SK-N-SH (cell line): ENCODE data around the gene POFUT2. TPM values are rescaled to one million over a fixed set of nuclear protein-coding genes. Genes with fewer than 3 reads are reported as not detected.

Experiments used
- CTCF ChIA-PET: fragments of 300-600, 350-600 bp; formaldehyde crosslinking; extraction: SDS; loops from one replicate; lab custom pipeline; 2021; lab: Yijun Ruan, JAX
- POLR2A ChIA-PET: fragments of 350-600 bp; sonication (Branson Sonifier 250); formaldehyde crosslinking; extraction: SDS; loops from one replicate; lab custom pipeline; 2020; ENCODE audit warnings: antibody characterized with exemption, inconsistent platforms; lab: Yijun Ruan, JAX
- DNase-seq: peaks from one replicate; pipeline ENCODE4 v3.0.0; 2012
- H2AFZ ChIP-seq: fragments of 200-600 bp; sonication (generic); 2 replicates; pipeline ENCODE4 v1.8.1; 2016; ENCODE audit warnings: antibody characterized with exemption, mild to moderate bottlenecking, low read depth
- H3F3A ChIP-seq: fragments of 200-600 bp; sonication (generic); replicated peaks from 2 replicates; pipeline ENCODE3; 2016; ENCODE audit warnings: antibody characterized with exemption, mild to moderate bottlenecking; ENCODE audit not compliant: insufficient read depth
- H3K27ac ChIP-seq, 2 experiments: fragments of 200-500 bp in 1 of 2; fragments of 200-600 bp in 1 of 2; sonication (Bioruptor generic) in 1 of 2; sonication (generic), shearing (Covaris generic) in 1 of 2; 2 replicates each; pipeline versions ENCODE4 v1.5.1 to v1.6.1; 2014 to 2016; ENCODE audit warnings: low read depth in 2 of 2, inconsistent platforms in 1 of 2, low read length in 1 of 2, mild to moderate bottlenecking in 1 of 2, mixed read lengths in 1 of 2
- H3K27me3 ChIP-seq: fragments of 200-600 bp; sonication (generic), shearing (Covaris generic); 2 replicates; pipeline ENCODE4 v1.6.1; 2016; ENCODE audit warnings: mixed run types; ENCODE audit not compliant: insufficient read depth
- H3K36me3 ChIP-seq, 2 experiments: fragments of 200-500 bp in 1 of 2; fragments of 200-600 bp in 1 of 2; sonication (Bioruptor generic) in 1 of 2; sonication (generic) in 1 of 2; replicated peaks in 1 of 2; 2 replicates each; pipeline versions ENCODE3 to v1.5.1; 2014 to 2016; ENCODE audit warnings: low read length in 1 of 2, mild to moderate bottlenecking in 1 of 2; ENCODE audit not compliant: insufficient read depth in 2 of 2, control insufficient read depth in 1 of 2
- H3K4me1 ChIP-seq, 2 experiments: fragments of 200-500 bp in 1 of 2; fragments of 200-600 bp in 1 of 2; sonication (Bioruptor generic) in 1 of 2; sonication (generic), shearing (Covaris generic) in 1 of 2; 2 replicates each; pipeline versions ENCODE4 v1.5.1 to v1.6.1; 2014 to 2016; ENCODE audit warnings: low read depth in 1 of 2, low read length in 1 of 2, mixed run types in 1 of 2; ENCODE audit not compliant: insufficient read depth in 2 of 2, control insufficient read depth in 1 of 2
- H3K4me2 ChIP-seq: fragments of 200-600 bp; sonication (generic), shearing (Covaris generic); 2 replicates; pipeline ENCODE4 v1.6.1; 2017; ENCODE audit warnings: mixed run types
- H3K4me3 ChIP-seq, 2 experiments: fragments of 200-500 bp in 1 of 2; fragments of 200-600 bp in 1 of 2; sonication (Bioruptor generic) in 1 of 2; sonication (generic), shearing (Covaris generic) in 1 of 2; 2 replicates each; pipeline versions ENCODE4 v1.5.1 to v1.8.1; 2014 to 2016; ENCODE audit warnings: low read depth in 2 of 2, inconsistent platforms in 1 of 2, low read length in 1 of 2, mild to moderate bottlenecking in 1 of 2, mixed read lengths in 1 of 2, moderate library complexity in 1 of 2
- H3K79me2 ChIP-seq: fragments of 200-600 bp; sonication (generic); 2 replicates; pipeline ENCODE4 v1.8.1; 2017; ENCODE audit warnings: mild to moderate bottlenecking; ENCODE audit not compliant: insufficient read depth
- H3K9ac ChIP-seq: fragments of 200-600 bp; sonication (generic); 2 replicates; pipeline ENCODE4 v1.6.1; 2017; ENCODE audit warnings: mixed run types
- H3K9me2 ChIP-seq: fragments of 200-600 bp; sonication (generic); 2 replicates; pipeline ENCODE4 v1.6.1; 2017; ENCODE audit warnings: mixed run types
- H3K9me3 ChIP-seq: fragments of 200-600 bp; sonication (generic); 2 replicates; pipeline ENCODE4 v1.6.1; 2017; ENCODE audit warnings: mixed run types, mild to moderate bottlenecking, moderate library complexity
- H4K20me1 ChIP-seq: fragments of 200-600 bp; sonication (generic); 2 replicates; pipeline ENCODE4 v1.6.1; 2017; ENCODE audit warnings: mild to moderate bottlenecking, mixed run types; ENCODE audit not compliant: insufficient read depth
- CHD2 ChIP-seq: fragments of 150-350 bp; IDR thresholded peaks from 2 replicates; pipeline ENCODE4 v1.6.1; 2018; ENCODE audit warnings: low read length; ENCODE audit not compliant: partially characterized antibody
- FOXM1 ChIP-seq: IDR thresholded peaks from 2 replicates; pipeline ENCODE4 v1.4.0; 2012; ENCODE audit warnings: low read depth, mild to moderate bottlenecking
- GABPA ChIP-seq: IDR thresholded peaks from 2 replicates; pipeline ENCODE4 v1.4.0; 2012; ENCODE audit warnings: low read depth, mild to moderate bottlenecking
- JUND ChIP-seq: IDR thresholded peaks from 2 replicates; pipeline ENCODE4 v1.4.0; 2012
- MAX ChIP-seq: IDR thresholded peaks from 2 replicates; pipeline ENCODE4 v1.4.0; 2012; ENCODE audit warnings: low read depth
- MXI1 ChIP-seq: IDR thresholded peaks from 2 replicates; pipeline ENCODE4 v1.6.1; 2012; ENCODE audit warnings: mild to moderate bottlenecking, low read depth, low read length, improper control_type of control experiment
- NRF1 ChIP-seq: IDR thresholded peaks from 2 replicates; pipeline ENCODE4 v1.6.1; 2012; ENCODE audit warnings: low read depth, mild to moderate bottlenecking, low read length
- PBX3 ChIP-seq: IDR thresholded peaks from 2 replicates; pipeline ENCODE4; 2012
- POLR2AphosphoS5 ChIP-seq: IDR thresholded peaks from 2 replicates; pipeline ENCODE4 v1.6.1; 2012; ENCODE audit warnings: low read depth, low read length
- RAD21 ChIP-seq: IDR thresholded peaks from 2 replicates; pipeline ENCODE4 v1.6.1; 2012; ENCODE audit warnings: mild to moderate bottlenecking, low read length
- RFX5 ChIP-seq: IDR thresholded peaks from 2 replicates; pipeline ENCODE4 v1.6.1; 2012; ENCODE audit warnings: mild to moderate bottlenecking, improper control_type of control experiment, low read length
- SMC3 ChIP-seq: IDR thresholded peaks from 2 replicates; pipeline ENCODE4 v1.6.1; 2012; ENCODE audit warnings: low read depth, low read length, improper control_type of control experiment
- TAF1 ChIP-seq: IDR thresholded peaks from 2 replicates; pipeline ENCODE4 v1.6.1; 2012; ENCODE audit warnings: low read depth, mild to moderate bottlenecking, low read length, moderate library complexity, borderline replicate concordance
- USF2 ChIP-seq: fragments of 150-350 bp; IDR thresholded peaks from 2 replicates; pipeline ENCODE4 v1.6.1; 2017; ENCODE audit warnings: antibody characterized with exemption, low read length, low read depth, borderline replicate concordance
- YY1 ChIP-seq: IDR thresholded peaks from 2 replicates; pipeline ENCODE4 v1.4.0; 2012; ENCODE audit warnings: low read depth, mild to moderate bottlenecking
- WGBS: methylation state at CpG from one replicate; pipeline ENCODE4 v1.1.6; 2017; ENCODE audit warnings: low lambda C conversion rate; 5-methylcytosine and 5-hydroxymethylcytosine counted together
- polyA plus RNA-seq, 3 experiments: library from polyadenylated mRNA; depleted of rRNA; stranded (reverse); fragments of >200 nt; gene quantifications; 2 replicates each; pipeline ENCODE4 v1.2.3, GENCODE V29; 2012

POFUT2 gene
- 45.5 and 53.3 TPM in 2 replicates for polyA plus RNA-seq (2012; rRNA removed)
- polyA plus RNA-seq (2012; cell fraction: cytosol; rRNA removed): 27.6 and 33.4 TPM in 2 replicates
- polyA plus RNA-seq (2012; cell fraction: nucleus; rRNA removed): 208 and 214 TPM in 2 replicates

- TF ChIP-seq FOXM1: no peak
- TF ChIP-seq JUND: no peak
- TF ChIP-seq USF2: no peak
- TF ChIP-seq MAX: 0 out of 2 replicates have a peak, but pooled peaks have one; percentile 35
- peak; percentile 32 for TF ChIP-seq CHD2
- peak; percentile 85 for TF ChIP-seq GABPA
- peak; percentile 84 for TF ChIP-seq YY1
- no peak for TF ChIP-seq PBX3
- peak; percentile 96 for TF ChIP-seq NRF1
- peak; percentile 86 for TF ChIP-seq POLR2AphosphoS5
- TF ChIP-seq MXI1: peak; percentile 87
- 0 out of 2 replicates have a peak, but pooled peaks have one; percentile 3 for TF ChIP-seq SMC3
- TF ChIP-seq TAF1: peak; percentile 76
- H3K9me3 ChIP-seq: no peaks in the 10 kb centered on the region
- no peak within 1 kb of the TSS for H2AFZ ChIP-seq
- peak within 1 kb of the TSS; percentile 78 to 80 for H3K4me3 ChIP-seq
- ChIA-PET POLR2A (interaction anchor here (0.7 to 1.2 kb wide), 4 partner anchors 31 to 152 kb away, joined by 3 to 4 read pairs (median 4); no protein-coding TSS in a partner anchor), CTCF (interaction anchor here (0.8 to 15.7 kb wide), 6 partner anchors 21 to 532 kb away, joined by 3 to 271 read pairs (median 7); no protein-coding TSS in a partner anchor)
- H3F3A ChIP-seq: peaks cover 5% of the 10 kb centered on the region
- H3K36me3 ChIP-seq: peaks cover 19 to 43% of the 10 kb centered on the region in 2 experiments
- peak within 1 kb of the TSS; percentile 60 to 81 for H3K27ac ChIP-seq
- WGBS: 3% methylated on average over 29 of the region's 90 CpGs
- no peaks in the 10 kb centered on the region for H3K27me3 ChIP-seq
- peak; percentile 99 for DNase-seq
- H4K20me1 ChIP-seq: peaks cover 38% of the 10 kb centered on the region
- H3K9me2 ChIP-seq: no peaks in the 10 kb centered on the region
- peaks cover 0 to 31% of the 10 kb centered on the region in 2 experiments; a peak in 1 of 4 replicates for H3K4me1 ChIP-seq
- peak within 1 kb of the TSS; percentile 84 for H3K9ac ChIP-seq
- H3K4me2 ChIP-seq: peak within 1 kb of the TSS; percentile 95
- peaks cover 46% of the 10 kb centered on the region for H3K79me2 ChIP-seq
Observed at GRCh38 chr21:45287438-45288391, at the start of gene POFUT2. POFUT2 (minus strand) TSS chr21:45287895; CDS start chr21:45287871, 24 bp downstream.

GRCh38 chr21:45336870-45337269 lies 49.2 kb upstream of the POFUT2 start:
- H3K9me3 ChIP-seq: no peaks in the 10 kb centered on the region
- H3K9me2 ChIP-seq: no peaks in the 10 kb centered on the region
- DNase-seq: no peak
- TF ChIP-seq RFX5 (no peak), RAD21 (0 out of 2 replicates have a peak, but pooled peaks have one; percentile 22), SMC3 (no peak)
- H3K36me3 ChIP-seq: no peaks in the 10 kb centered on the region
- no peaks in the 10 kb centered on the region for H3K79me2 ChIP-seq
- no peak overlapping the region for H3K4me3 ChIP-seq
- H3K4me1 ChIP-seq: peaks cover 0 to 2% of the 10 kb centered on the region in 2 experiments; a peak in 1 of 4 replicates
- H3K4me2 ChIP-seq: no peak overlapping the region
- H4K20me1 ChIP-seq: no peaks in the 10 kb centered on the region
- CTCF ChIA-PET: interaction anchor here (0.9 to 1.4 kb wide), 3 partner anchors 47 to 104 kb away, joined by 3 read pairs; no protein-coding TSS in a partner anchor
- H3K27ac ChIP-seq: no peak overlapping the region
- no peak overlapping the region for H3K9ac ChIP-seq
- H2AFZ ChIP-seq: no peak overlapping the region
- 77% methylated on average over 7 of the region's 8 CpGs for WGBS
- POLR2A ChIA-PET: no interaction called here
- H3F3A ChIP-seq: no peaks in the 10 kb centered on the region
- no peaks in the 10 kb centered on the region for H3K27me3 ChIP-seq
